Measurements from ENCODE around the gene LCN6.
A peak's percentile ranks its signal among the peaks of the same experiment; 100 is the strongest.
"Not testable (repeated sequence)": the region's sequence is repeated elsewhere in the genome, so short reads cannot be mapped to it uniquely, and the experiment has no call there.

The LCN6 gene

GRCh38 chr9:136707849-136708517 is 40.3 kb downstream of the LCN6 start:
- DNase-seq = no peak

GRCh38 chr9:136707011-136707410 is 41.3 kb downstream of the LCN6 start:
- DNase-seq = no peak

- DNase-seq = peak; percentile 66 to 79 (median 70)
Observed at GRCh38 chr9:136705564-136705963, 42.8 kb downstream of the LCN6 start.

- DNase-seq = not testable (repeated sequence)
Observed at GRCh38 chr9:136704741-136705140, 43.6 kb downstream of the LCN6 start.

GRCh38 chr9:136703276-136703860 is 45.0 kb downstream of the LCN6 start:
- peak; percentile 62 to 85 (median 82) for DNase-seq

- DNase-seq = no peak
Observed at GRCh38 chr9:136701668-136702053, 46.7 kb downstream of the LCN6 start.

- peak; percentile 46 to 79 (median 69) for DNase-seq
Observed at GRCh38 chr9:136700959-136701667, 47.2 kb downstream of the LCN6 start.

- DNase-seq = no peak
Observed at GRCh38 chr9:136700304-136700703, 48.0 kb downstream of the LCN6 start.

GRCh38 chr9:136698635-136699246 is 49.6 kb downstream of the LCN6 start:
- peak in 1 of 4 experiments; percentile 30 for DNase-seq

- DNase-seq = peak; percentile 47 to 85 (median 78)
Observed at GRCh38 chr9:136697821-136698526, 50.4 kb downstream of the LCN6 start.

GRCh38 chr9:136697146-136697820 is 51.0 kb downstream of the LCN6 start:
- DNase-seq = no peak

GRCh38 chr9:136696502-136696901 is 51.8 kb downstream of the LCN6 start:
- DNase-seq = no peak

- DNase-seq = no peak
Observed at GRCh38 chr9:136695955-136696354, 52.4 kb downstream of the LCN6 start.

- no peak for DNase-seq
Observed at GRCh38 chr9:136695435-136695895, 52.9 kb downstream of the LCN6 start.

GRCh38 chr9:136694872-136695247 is 53.5 kb downstream of the LCN6 start:
- DNase-seq = no peak

- DNase-seq = peak; percentile 71 to 89 (median 80)
Observed at GRCh38 chr9:136694163-136694871, 54.0 kb downstream of the LCN6 start.
